ENCODE results near the gene DPEP2. TPM values are rescaled to one million over a fixed set of nuclear protein-coding genes. Genes with fewer than 3 reads are reported as not detected.
"Not testable (repeated sequence)": the region's sequence is repeated elsewhere in the genome, so short reads cannot be mapped to it uniquely, and the experiment has no call there.

Gene DPEP2
- total RNA-seq, 1 donor from 2014 or later: 0.05 TPM

- DNase-seq (ENCODE audit: low read depth): peak; percentile 64
Observed at GRCh38 chr16:68009157-68009735, 10.0 kb upstream of the DPEP2 start.

- DNase-seq (ENCODE audit: low read depth): no peak
Observed at GRCh38 chr16:68005786-68006286, 6.6 kb upstream of the DPEP2 start.

DNA sequence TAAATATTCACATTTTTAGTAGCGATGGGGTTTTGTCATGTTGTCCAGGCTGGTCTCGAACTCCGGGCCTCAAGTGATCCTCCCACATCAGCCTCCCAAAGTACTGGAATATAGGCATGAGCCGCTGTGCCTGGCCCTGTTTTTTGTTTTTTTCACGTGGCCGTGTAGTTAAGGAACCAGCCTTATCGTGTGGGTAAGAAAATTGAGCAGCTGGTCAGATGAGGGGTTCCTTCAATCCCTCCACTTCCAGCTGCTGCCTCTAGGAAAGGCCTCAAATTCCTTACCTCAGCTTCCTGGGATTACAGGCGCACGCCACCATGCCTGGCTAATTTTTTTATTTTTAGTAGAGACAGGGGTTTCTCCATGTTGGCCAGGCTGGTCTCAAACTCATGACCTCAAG, 5.9 kb upstream of the DPEP2 start:
- no peak for DNase-seq (ENCODE audit: low read depth)

DNA sequence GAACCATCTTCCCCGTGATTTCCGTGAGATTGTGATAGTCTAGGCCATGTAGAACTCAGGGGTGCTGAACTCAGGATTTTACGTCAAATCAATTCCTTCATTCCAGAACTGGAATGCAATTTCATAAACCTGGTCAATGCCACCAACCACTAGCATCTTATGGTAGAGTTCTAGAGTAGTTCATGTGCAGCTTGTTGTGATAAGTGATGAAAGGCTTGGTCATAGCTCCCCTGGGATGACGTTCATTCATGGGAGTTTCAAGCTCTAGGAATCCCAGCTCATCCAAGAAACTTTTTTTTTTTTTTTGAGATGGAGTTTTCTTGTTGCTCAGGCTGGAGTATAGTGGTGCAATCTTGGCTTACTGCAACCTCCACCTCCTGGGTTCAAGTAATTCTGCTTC, 3.7 kb upstream of the DPEP2 start:
- DNase-seq (ENCODE audit: low read depth): no peak

DNA sequence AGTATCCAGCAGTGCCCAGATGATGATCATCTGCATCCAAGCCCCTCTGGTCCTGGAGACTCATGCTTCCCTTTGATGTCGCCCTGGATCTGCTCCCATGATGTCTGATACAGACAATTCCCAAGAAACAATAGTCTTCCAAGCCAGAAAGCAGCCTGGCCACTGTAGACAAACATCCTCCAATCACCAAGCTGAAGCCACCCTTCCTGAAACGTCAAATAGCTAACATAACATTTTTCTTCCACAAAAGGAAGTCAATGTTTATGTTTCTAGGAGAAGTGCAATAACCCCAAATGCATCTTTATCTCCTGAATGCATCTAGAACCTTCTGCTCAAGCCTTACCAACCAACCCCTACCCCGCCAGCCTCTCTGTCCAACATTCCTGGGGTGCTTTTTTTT, 1.2 kb upstream of the DPEP2 start:
- DNase-seq (ENCODE audit: low read depth): no peak

GRCh38 chr16:67999985-68000384, 701 bp upstream of the DPEP2 start:
- no peak for DNase-seq (ENCODE audit: low read depth)

DNA sequence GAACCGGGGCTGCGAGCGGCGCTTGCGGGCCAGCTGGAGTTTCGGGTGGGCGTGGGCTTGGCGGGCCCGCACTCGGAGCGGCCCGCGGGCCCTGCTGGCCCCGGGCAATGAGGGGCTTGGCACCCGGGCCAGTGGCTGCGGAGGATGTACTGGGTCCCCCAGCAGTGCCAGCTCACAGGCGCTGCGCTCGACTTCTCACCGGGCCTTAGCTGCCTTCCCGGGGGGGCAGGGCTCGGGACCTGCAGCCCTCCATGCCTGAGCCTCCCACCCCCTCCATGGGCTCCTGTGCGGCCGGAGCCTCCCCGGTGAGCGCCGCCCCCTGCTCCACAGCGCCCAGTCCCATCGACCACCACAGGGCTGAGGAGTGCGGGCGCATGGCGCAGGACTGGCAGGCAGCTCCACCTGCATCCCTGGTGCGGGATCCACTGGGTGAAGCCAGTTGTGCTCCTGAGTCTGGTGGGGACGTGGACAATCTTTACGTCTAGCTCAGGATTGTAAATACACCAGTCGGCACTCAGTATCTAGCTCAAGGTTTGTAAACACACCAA, 979 bp downstream of the DPEP2 start:
- DNase-seq (ENCODE audit: low read depth): not testable (repeated sequence)

DNA sequence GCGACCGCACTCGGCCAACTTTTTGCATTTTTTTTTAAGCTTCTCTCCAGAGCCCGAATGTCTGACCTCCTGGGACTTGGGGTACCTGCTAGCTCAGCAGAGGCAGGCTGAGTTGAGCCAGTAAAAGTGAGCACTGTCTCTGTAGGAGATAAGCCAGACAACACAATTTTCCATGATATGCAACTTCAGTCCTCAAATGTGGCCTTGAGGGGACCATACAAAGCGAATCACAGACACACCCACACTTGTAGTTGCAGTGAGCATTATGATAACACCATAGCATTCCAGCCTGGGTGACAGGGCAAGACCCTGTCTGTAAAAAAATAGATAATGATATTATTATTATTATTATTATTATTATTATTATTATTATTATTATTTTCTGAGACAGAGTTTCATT, 2.6 kb downstream of the DPEP2 start:
- no peak for DNase-seq (ENCODE audit: low read depth)

DNA sequence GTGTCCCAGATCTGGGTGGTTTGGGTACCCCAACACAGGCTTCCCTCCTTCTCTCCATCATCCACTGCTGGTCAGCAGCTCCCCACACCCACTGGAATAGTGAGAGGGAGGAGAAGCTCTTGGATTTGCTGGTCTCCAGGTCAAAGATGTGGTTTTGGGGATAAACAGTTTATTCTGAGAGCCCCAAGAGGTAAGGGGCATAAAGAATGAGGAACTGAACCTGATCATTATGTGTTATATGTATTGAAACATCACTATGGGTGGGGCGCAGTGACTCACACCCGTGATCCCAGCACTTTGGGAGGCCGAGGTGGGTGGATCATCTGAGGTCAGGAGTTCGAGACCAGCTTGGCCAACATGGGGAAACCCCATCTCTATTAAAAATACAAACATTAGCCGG, 3.9 kb downstream of the DPEP2 start:
- DNase-seq (ENCODE audit: low read depth): no peak

DNA sequence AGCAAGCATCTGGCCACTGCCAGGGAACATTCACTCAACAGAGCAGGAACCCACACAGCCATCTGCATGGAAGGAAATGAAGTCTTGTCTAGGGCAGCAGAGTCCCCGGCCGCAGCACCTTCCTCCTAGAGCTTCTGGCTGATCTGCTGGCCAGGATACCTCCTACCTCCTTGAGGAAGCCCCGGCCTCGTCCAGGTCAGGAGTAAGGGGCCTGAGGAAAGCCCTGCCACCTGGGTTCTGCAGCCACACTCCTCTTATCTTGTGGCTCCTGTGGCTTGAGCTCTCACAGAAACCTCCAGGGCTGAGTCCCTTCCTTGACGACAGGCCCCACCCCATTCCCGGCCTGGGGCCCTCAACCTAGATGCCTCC, 5.3 kb downstream of the DPEP2 start:
- not testable (repeated sequence) for DNase-seq (ENCODE audit: low read depth)

DNA sequence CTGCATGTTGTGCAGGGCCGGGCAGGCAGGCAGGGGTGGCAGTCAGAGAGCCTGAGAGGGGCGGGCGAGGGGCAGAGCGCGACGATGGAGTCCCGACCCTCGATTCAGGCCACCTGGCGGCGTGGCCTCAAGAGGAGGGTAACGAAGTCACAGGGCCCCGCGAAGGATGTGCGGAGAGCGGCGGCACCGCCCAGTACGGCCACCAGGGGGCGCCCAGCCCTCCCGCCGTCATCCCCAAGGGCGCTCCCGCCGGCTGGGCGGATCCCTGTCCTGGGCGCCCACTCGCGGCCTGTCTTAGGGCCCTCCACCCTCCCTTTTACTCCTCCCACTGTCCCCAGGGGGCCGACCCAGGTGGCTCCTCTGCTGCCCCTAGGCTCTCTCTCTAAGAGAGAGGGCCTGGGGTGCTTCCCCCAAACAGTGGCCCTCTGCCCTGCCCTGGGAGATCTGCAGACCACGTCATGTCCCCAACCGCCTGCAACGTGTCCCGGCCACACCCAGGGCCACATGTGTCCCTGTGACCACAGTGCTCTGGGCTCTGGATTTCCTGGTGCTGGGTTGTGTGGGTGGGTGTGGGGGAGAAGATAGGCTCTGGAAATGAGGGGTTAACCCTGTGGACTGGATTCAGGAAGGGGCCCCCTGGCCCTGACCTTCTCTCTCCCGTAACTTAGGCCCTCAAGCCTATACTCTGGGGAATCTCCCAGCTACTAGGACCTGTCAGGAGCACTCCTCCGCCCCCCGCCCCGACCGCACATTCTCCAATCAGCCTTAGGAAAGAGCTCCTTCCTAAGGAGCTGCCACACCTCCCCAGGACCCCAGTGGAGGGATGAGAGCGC, 5.9 kb downstream of the DPEP2 start:
- DNase-seq (ENCODE audit: low read depth): peak; percentile 65

DNA sequence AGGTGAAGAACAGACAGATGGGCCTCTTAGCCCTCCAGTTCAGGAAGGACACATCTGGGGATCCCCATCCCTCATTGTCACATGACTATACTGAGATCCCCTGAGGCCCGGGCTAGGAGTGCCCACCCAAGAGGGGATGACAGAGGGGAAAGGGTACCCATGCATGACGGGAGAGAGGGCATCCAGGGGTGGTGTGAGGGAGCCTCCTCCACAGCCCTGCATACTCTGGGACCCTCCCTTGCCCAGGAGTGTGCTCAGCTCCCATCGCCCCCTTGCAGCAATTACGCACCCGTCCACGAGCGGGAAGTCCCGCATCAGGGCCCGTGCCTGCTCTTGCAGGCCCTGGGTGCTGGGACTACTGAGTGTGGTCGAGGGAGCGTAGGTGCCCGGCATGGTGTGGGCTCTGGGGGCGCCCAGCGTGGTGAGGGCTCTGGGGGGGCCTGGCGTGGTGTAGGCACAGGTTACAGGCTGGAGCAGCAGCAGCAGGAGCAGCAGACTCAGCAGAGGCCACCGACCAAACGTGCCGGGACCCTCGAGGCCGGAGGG, 6.5 kb downstream of the DPEP2 start:
- DNase-seq (ENCODE audit: low read depth): no peak

- DNase-seq (ENCODE audit: low read depth): no peak
Observed at GRCh38 chr16:67990018-67990386, 9.3 kb downstream of the DPEP2 start.

GRCh38 chr16:67989322-67990017, 9.8 kb downstream of the DPEP2 start:
- peak; percentile 57 for DNase-seq (ENCODE audit: low read depth)

DNA sequence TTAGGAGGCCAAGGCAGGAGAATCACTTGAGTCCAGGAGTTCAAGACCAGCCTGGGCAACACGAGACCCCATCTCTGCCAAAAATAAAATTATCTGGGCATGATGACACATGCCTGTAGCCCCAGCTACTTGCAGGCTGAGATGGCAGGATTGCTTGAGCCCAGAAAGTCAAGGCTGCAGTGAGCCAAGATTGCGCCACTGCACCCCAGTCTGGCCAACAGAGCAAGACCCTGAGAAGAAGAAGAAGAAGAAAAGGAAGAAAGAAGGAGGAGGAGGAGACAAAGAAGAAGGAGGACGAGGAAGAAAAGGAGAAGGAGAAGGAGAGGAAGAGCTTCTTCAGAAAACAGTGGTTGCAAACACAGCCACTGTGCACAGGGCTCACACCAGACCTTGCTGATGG, 10.6 kb downstream of the DPEP2 start:
- DNase-seq (ENCODE audit: low read depth): no peak

- DNase-seq (ENCODE audit: low read depth): peak; percentile 70
Observed at GRCh38 chr16:67987460-67988160, 11.7 kb downstream of the DPEP2 start.

DNA sequence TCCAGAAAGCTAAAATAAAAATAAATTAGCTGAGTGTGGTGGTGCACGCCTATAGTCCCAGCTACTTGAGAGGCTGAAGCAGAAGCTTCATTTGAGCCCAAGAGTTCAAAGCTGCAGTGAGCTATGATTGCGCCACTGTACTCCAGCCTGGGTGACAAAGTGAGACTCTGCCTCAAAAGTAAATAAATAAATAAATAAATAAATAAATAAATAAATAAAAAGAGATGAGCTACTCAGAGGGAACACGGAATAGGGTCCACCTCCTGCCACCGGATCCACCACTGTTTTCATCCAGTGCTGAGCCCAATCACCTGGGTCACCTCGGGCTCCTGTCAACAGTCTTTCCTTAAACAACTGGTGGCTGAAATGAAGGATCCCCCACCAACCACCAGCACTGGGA, 12.3 kb downstream of the DPEP2 start:
- DNase-seq (ENCODE audit: low read depth): no peak

GRCh38 chr16:67982011-67982696, 17.1 kb downstream of the DPEP2 start:
- no peak for DNase-seq (ENCODE audit: low read depth)

GRCh38 chr16:67979955-67980678, 19.2 kb downstream of the DPEP2 start, which contains the start of gene DPEP3:
DPEP3 (minus strand) TSS chr16:67980499; CDS start chr16:67980380, 119 bp downstream.
- DNase-seq (ENCODE audit: low read depth): no peak

Measured in myocyte (in vitro differentiated cells).